ENCODE data around the gene MRPL23.

MRPL23 gene

DNA sequence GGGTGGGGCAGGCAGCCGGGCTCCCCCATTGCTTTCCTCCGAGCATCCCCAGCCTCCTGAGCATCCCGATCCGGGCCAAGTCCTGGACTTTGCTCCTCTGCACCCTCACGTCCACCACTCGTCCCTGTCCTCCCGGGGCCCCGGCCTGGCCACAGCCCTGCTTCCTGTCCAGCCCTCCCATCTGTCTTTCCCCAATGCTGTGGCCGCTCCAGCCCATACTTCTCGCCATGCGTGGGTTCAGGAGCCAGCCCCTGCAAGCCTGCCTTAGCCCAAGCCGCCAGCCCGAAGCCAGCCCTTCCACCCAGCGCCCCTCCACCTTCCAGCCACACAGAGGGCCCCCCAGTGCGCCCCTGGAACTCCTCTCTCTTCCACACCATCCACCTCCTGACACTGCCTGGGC is 23.8 kb downstream of the MRPL23 start:
- Histone ChIP-seq H3K27ac (ENCODE audit: low read depth, low read length) (no peak overlapping the region), H3K27me3 (ENCODE audit: control insufficient read depth in 5 of 5, insufficient read depth in 4 of 5, low read length in 5 of 5) (no peaks in the 10 kb centered on the region), H3K36me3 (ENCODE audit: control insufficient read depth in 5 of 5, insufficient read depth in 5 of 5, low read length in 5 of 5) (no peaks in the 10 kb centered on the region), H3K9ac (ENCODE audit: low read length in 5 of 5) (no peak overlapping the region), H3K4me3 (ENCODE audit: low read depth in 1 of 5, low read length in 5 of 5) (no peak overlapping the region), H3K4me1 (ENCODE audit: control insufficient read depth in 5 of 5, insufficient read depth in 5 of 5, low read length in 5 of 5) (no peaks in the 10 kb centered on the region), H3K9me3 (ENCODE audit: control insufficient read depth in 5 of 5, low read length in 5 of 5) (no peaks in the 10 kb centered on the region)

GRCh38 chr11:1975185-1975584 is 28.1 kb downstream of the MRPL23 start:
- Histone ChIP-seq H3K9ac (ENCODE audit: low read length in 5 of 5) (no peak overlapping the region), H3K4me1 (ENCODE audit: control insufficient read depth in 5 of 5, insufficient read depth in 5 of 5, low read length in 5 of 5) (no peaks in the 10 kb centered on the region), H3K9me3 (ENCODE audit: control insufficient read depth in 5 of 5, low read length in 5 of 5) (no peaks in the 10 kb centered on the region)

GRCh38 chr11:1978720-1979473 is 31.8 kb downstream of the MRPL23 start:
- no peaks in the 10 kb centered on the region for H3K9me3 ChIP-seq (ENCODE audit: control insufficient read depth in 5 of 5, low read length in 5 of 5)
- H3K36me3 ChIP-seq (ENCODE audit: control insufficient read depth in 5 of 5, insufficient read depth in 5 of 5, low read length in 5 of 5), result no peaks in the 10 kb centered on the region
- no peak overlapping the region for H3K27ac ChIP-seq (ENCODE audit: low read depth, low read length)
- H3K27me3 ChIP-seq (ENCODE audit: control insufficient read depth in 5 of 5, insufficient read depth in 4 of 5, low read length in 5 of 5), result no peaks in the 10 kb centered on the region
- no peaks in the 10 kb centered on the region for H3K4me1 ChIP-seq (ENCODE audit: control insufficient read depth in 5 of 5, insufficient read depth in 5 of 5, low read length in 5 of 5)
- no peak overlapping the region for H3K9ac ChIP-seq (ENCODE audit: low read length in 5 of 5)
- no peak overlapping the region for H3K4me3 ChIP-seq (ENCODE audit: low read depth in 1 of 5, low read length in 5 of 5)

More at GRCh38 chr11:1975185-1975584, 28.1 kb downstream of the MRPL23 start:
- H3K27ac ChIP-seq (ENCODE audit: low read depth, low read length), result no peak overlapping the region
- H3K4me3 ChIP-seq (ENCODE audit: low read depth in 1 of 5, low read length in 5 of 5), result no peak overlapping the region
- H3K27me3 ChIP-seq (ENCODE audit: control insufficient read depth in 5 of 5, insufficient read depth in 4 of 5, low read length in 5 of 5), result no peaks in the 10 kb centered on the region
- H3K36me3 ChIP-seq (ENCODE audit: control insufficient read depth in 5 of 5, insufficient read depth in 5 of 5, low read length in 5 of 5), result no peaks in the 10 kb centered on the region

DNA sequence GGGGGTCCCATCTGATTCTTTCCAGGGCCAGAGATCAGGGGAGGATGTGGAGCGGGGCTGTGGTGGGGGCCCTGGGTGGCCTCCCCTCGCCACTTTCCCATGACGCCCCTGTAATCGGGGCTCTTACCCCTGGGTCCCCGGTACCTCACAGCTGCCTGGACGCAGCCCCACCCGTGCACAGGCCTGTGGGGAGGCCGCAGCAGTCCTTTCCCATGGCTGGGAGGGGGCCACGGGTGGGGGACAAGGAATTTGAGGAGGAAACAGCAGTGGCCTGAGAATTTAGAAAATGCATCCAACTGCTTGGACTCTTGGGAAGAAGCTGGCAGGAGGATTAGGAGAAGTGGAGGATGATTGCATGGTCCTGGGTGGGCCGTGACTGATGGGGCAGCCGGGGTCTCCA is 32.5 kb downstream of the MRPL23 start:
- Histone ChIP-seq H3K4me3 (ENCODE audit: low read depth in 1 of 5, low read length in 5 of 5) (no peak overlapping the region), H3K27ac (ENCODE audit: low read depth, low read length) (no peak overlapping the region), H3K36me3 (ENCODE audit: control insufficient read depth in 5 of 5, insufficient read depth in 5 of 5, low read length in 5 of 5) (no peaks in the 10 kb centered on the region), H3K27me3 (ENCODE audit: control insufficient read depth in 5 of 5, insufficient read depth in 4 of 5, low read length in 5 of 5) (no peaks in the 10 kb centered on the region), H3K4me1 (ENCODE audit: control insufficient read depth in 5 of 5, insufficient read depth in 5 of 5, low read length in 5 of 5) (no peaks in the 10 kb centered on the region), H3K9me3 (ENCODE audit: control insufficient read depth in 5 of 5, low read length in 5 of 5) (no peaks in the 10 kb centered on the region), H3K9ac (ENCODE audit: low read length in 5 of 5) (no peak overlapping the region)

GRCh38 chr11:1982873-1983600 is 35.9 kb downstream of the MRPL23 start:
- Histone ChIP-seq H3K27ac (ENCODE audit: low read depth, low read length) (no peak overlapping the region), H3K4me1 (ENCODE audit: control insufficient read depth in 5 of 5, insufficient read depth in 5 of 5, low read length in 5 of 5) (no peaks in the 10 kb centered on the region), H3K4me3 (ENCODE audit: low read depth in 1 of 5, low read length in 5 of 5) (no peak overlapping the region), H3K27me3 (ENCODE audit: control insufficient read depth in 5 of 5, insufficient read depth in 4 of 5, low read length in 5 of 5) (no peaks in the 10 kb centered on the region), H3K9me3 (ENCODE audit: control insufficient read depth in 5 of 5, low read length in 5 of 5) (no peaks in the 10 kb centered on the region), H3K9ac (ENCODE audit: low read length in 5 of 5) (no peak overlapping the region), H3K36me3 (ENCODE audit: control insufficient read depth in 5 of 5, insufficient read depth in 5 of 5, low read length in 5 of 5) (no peaks in the 10 kb centered on the region)

- Histone ChIP-seq H3K9me3 (ENCODE audit: control insufficient read depth in 5 of 5, low read length in 5 of 5) (no peaks in the 10 kb centered on the region), H3K36me3 (ENCODE audit: control insufficient read depth in 5 of 5, insufficient read depth in 5 of 5, low read length in 5 of 5) (no peaks in the 10 kb centered on the region), H3K27ac (ENCODE audit: low read depth, low read length) (no peak overlapping the region), H3K4me3 (ENCODE audit: low read depth in 1 of 5, low read length in 5 of 5) (no peak overlapping the region), H3K27me3 (ENCODE audit: control insufficient read depth in 5 of 5, insufficient read depth in 4 of 5, low read length in 5 of 5) (no peaks in the 10 kb centered on the region), H3K9ac (ENCODE audit: low read length in 5 of 5) (no peak overlapping the region), H3K4me1 (ENCODE audit: control insufficient read depth in 5 of 5, insufficient read depth in 5 of 5, low read length in 5 of 5) (no peaks in the 10 kb centered on the region)
These were observed 36.4 kb downstream of the MRPL23 start for GRCh38 chr11:1983601-1983961.

GRCh38 chr11:1987024-1987423 is 39.9 kb downstream of the MRPL23 start:
- no peak overlapping the region for H3K4me3 ChIP-seq (ENCODE audit: low read depth in 1 of 5, low read length in 5 of 5)
- no peak overlapping the region for H3K9ac ChIP-seq (ENCODE audit: low read length in 5 of 5)
- no peaks in the 10 kb centered on the region for H3K27me3 ChIP-seq (ENCODE audit: control insufficient read depth in 5 of 5, insufficient read depth in 4 of 5, low read length in 5 of 5)
- H3K27ac ChIP-seq (ENCODE audit: low read depth, low read length), result no peak overlapping the region
- no peaks in the 10 kb centered on the region for H3K9me3 ChIP-seq (ENCODE audit: control insufficient read depth in 5 of 5, low read length in 5 of 5)
- H3K36me3 ChIP-seq (ENCODE audit: control insufficient read depth in 5 of 5, insufficient read depth in 5 of 5, low read length in 5 of 5), result no peaks in the 10 kb centered on the region
- H3K4me1 ChIP-seq (ENCODE audit: control insufficient read depth in 5 of 5, insufficient read depth in 5 of 5, low read length in 5 of 5), result no peaks in the 10 kb centered on the region

GRCh38 chr11:1988174-1988573 is 41.0 kb downstream of the MRPL23 start:
- Histone ChIP-seq H3K4me3 (ENCODE audit: low read depth in 1 of 5, low read length in 5 of 5) (no peak overlapping the region), H3K9me3 (ENCODE audit: control insufficient read depth in 5 of 5, low read length in 5 of 5) (no peaks in the 10 kb centered on the region), H3K36me3 (ENCODE audit: control insufficient read depth in 5 of 5, insufficient read depth in 5 of 5, low read length in 5 of 5) (no peaks in the 10 kb centered on the region), H3K9ac (ENCODE audit: low read length in 5 of 5) (no peak overlapping the region), H3K27ac (ENCODE audit: low read depth, low read length) (no peak overlapping the region), H3K4me1 (ENCODE audit: control insufficient read depth in 5 of 5, insufficient read depth in 5 of 5, low read length in 5 of 5) (no peaks in the 10 kb centered on the region), H3K27me3 (ENCODE audit: control insufficient read depth in 5 of 5, insufficient read depth in 4 of 5, low read length in 5 of 5) (no peaks in the 10 kb centered on the region)

DNA sequence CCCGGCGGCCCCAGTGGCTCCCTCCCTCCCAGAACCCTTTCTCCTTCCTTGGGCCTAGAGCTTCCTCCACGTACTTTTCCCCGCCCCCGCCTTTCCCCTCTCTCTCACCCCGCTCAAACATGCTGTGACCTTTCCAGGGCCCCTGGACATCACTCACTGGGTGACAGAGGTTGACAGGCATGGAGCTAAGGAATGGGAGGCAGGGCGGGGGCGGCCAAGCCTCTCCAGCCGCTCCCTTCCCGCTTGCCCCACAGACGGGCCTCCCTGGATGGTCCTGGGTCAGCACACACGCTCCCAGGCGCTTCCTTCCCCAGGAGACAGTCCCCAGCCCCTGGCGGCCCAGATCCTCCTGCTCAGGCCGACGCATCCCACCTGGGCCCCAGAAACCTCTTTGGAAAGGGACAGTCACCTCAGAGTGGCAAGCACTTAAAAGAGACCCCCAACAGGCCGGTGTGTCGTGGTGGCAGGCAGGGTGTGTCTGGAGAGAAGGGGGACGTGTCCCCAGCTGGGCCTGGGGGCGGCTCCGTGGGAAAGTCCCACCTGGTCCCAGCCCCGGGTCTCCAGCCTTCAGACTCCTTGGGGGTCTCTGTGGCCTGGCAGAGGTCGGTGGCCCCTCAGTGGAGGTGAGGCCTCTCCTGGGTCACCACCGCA is 41.7 kb downstream of the MRPL23 start:
- no peaks in the 10 kb centered on the region for H3K27me3 ChIP-seq (ENCODE audit: control insufficient read depth in 5 of 5, insufficient read depth in 4 of 5, low read length in 5 of 5)
- no peaks in the 10 kb centered on the region for H3K4me1 ChIP-seq (ENCODE audit: control insufficient read depth in 5 of 5, insufficient read depth in 5 of 5, low read length in 5 of 5)
- no peak overlapping the region for H3K4me3 ChIP-seq (ENCODE audit: low read depth in 1 of 5, low read length in 5 of 5)
- no peak overlapping the region for H3K27ac ChIP-seq (ENCODE audit: low read depth, low read length)
- H3K9ac ChIP-seq (ENCODE audit: low read length in 5 of 5), result no peak overlapping the region
- H3K36me3 ChIP-seq (ENCODE audit: control insufficient read depth in 5 of 5, insufficient read depth in 5 of 5, low read length in 5 of 5), result no peaks in the 10 kb centered on the region
- H3K9me3 ChIP-seq (ENCODE audit: control insufficient read depth in 5 of 5, low read length in 5 of 5), result no peaks in the 10 kb centered on the region

- Histone ChIP-seq H3K4me3 (ENCODE audit: low read depth in 1 of 5, low read length in 5 of 5) (no peak overlapping the region), H3K9ac (ENCODE audit: low read length in 5 of 5) (no peak overlapping the region), H3K27me3 (ENCODE audit: control insufficient read depth in 5 of 5, insufficient read depth in 4 of 5, low read length in 5 of 5) (no peaks in the 10 kb centered on the region)
These were observed 42.8 kb downstream of the MRPL23 start for GRCh38 chr11:1989953-1990352.

More at GRCh38 chr11:1989953-1990352, 42.8 kb downstream of the MRPL23 start:
- Histone ChIP-seq H3K36me3 (ENCODE audit: control insufficient read depth in 5 of 5, insufficient read depth in 5 of 5, low read length in 5 of 5) (no peaks in the 10 kb centered on the region), H3K4me1 (ENCODE audit: control insufficient read depth in 5 of 5, insufficient read depth in 5 of 5, low read length in 5 of 5) (no peaks in the 10 kb centered on the region), H3K9me3 (ENCODE audit: control insufficient read depth in 5 of 5, low read length in 5 of 5) (no peaks in the 10 kb centered on the region), H3K27ac (ENCODE audit: low read depth, low read length) (no peak overlapping the region)

Measured in subcutaneous abdominal adipose tissue (tissue), 5 donors.